H1 (cell line): ENCODE results near the gene NR3C1. TPM values are rescaled to one million over a fixed set of nuclear protein-coding genes. Genes with fewer than 3 reads are reported as not detected.

Experiments
- CTCF ChIA-PET: fragments of 300-600 bp; sonication (Branson Sonifier 250); formaldehyde crosslinking; loops from one replicate; lab custom pipeline; 2021; ENCODE audit not compliant: partially characterized antibody; lab: Charles Lee
- POLR2A ChIA-PET: fragments of 300-600 bp; sonication (Branson Sonifier 250); formaldehyde crosslinking; loops from one replicate; lab custom pipeline; 2021; ENCODE audit warnings: inconsistent platforms; ENCODE audit not compliant: partially characterized antibody; lab: Charles Lee
- DNase-seq, 2 experiments: peaks; one replicate each; pipeline versions ENCODE4 v3.0.0 to v3.0.0-alpha.2; 2010 to 2022; ENCODE audit warnings: low spot score in 2 of 2, low read depth in 1 of 2, mixed read lengths in 1 of 2
- FAIRE-seq: peaks from 2 replicates; lab custom pipeline; 2011; peaks lifted over from hg19 to GRCh38; lab: Jason Lieb, UNC
- H2AFZ ChIP-seq: 2 replicates; pipeline ENCODE4 v1.8.1; 2012; ENCODE audit warnings: low read length, inconsistent platforms
- H2AK5ac ChIP-seq: 2 replicates; pipeline ENCODE4 v1.6.1; 2013; ENCODE audit warnings: low read depth, low read length
- H2BK120ac ChIP-seq: replicated peaks from 2 replicates; pipeline ENCODE3; 2013; ENCODE audit warnings: low read depth, low read length, inconsistent platforms
- H2BK12ac ChIP-seq: 2 replicates; pipeline ENCODE4 v1.6.1; 2013; ENCODE audit warnings: low read depth, low read length
- H2BK15ac ChIP-seq: 2 replicates; pipeline ENCODE4 v1.6.1; 2013; ENCODE audit warnings: low read length
- H2BK20ac ChIP-seq: 2 replicates; pipeline ENCODE4 v1.6.1; 2013; ENCODE audit warnings: low read length
- H2BK5ac ChIP-seq: 2 replicates; pipeline ENCODE4 v1.6.1; 2013; ENCODE audit warnings: low read depth, low read length
- H3K14ac ChIP-seq: 2 replicates; pipeline ENCODE4 v1.6.1; 2013; ENCODE audit warnings: inconsistent platforms; ENCODE audit not compliant: insufficient read length
- H3K18ac ChIP-seq: 2 replicates; pipeline ENCODE4 v1.6.1; 2013; ENCODE audit warnings: low read length; ENCODE audit errors: extremely low read depth
- H3K23ac ChIP-seq: 2 replicates; pipeline ENCODE4 v1.6.1; 2013; ENCODE audit warnings: inconsistent platforms; ENCODE audit not compliant: insufficient read length
- H3K23me2 ChIP-seq: 2 replicates; pipeline ENCODE4 v1.6.1; 2013; ENCODE audit warnings: low read depth, low read length
- H3K27ac ChIP-seq: 2 replicates; pipeline ENCODE4 v1.6.1; 2011; ENCODE audit warnings: low read depth, low read length, inconsistent platforms
- H3K27me3 ChIP-seq, 4 experiments: replicated peaks in 1 of 4; 1 replicate in 1 of 4; 2 replicates in 3 of 4; pipeline versions ENCODE4 v1.6.1 to v1.8.1; 2011 to 2013; ENCODE audit warnings: low read length in 3 of 4, mild to moderate bottlenecking in 3 of 4, inconsistent platforms in 2 of 4, mixed read lengths in 2 of 4, moderate library complexity in 1 of 4; ENCODE audit not compliant: control insufficient read depth in 3 of 4, insufficient read depth in 3 of 4; ENCODE audit errors: extremely low read depth in 1 of 4
- H3K36me3 ChIP-seq, 4 experiments: 2 replicates each; pipeline versions ENCODE4 v1.6.1 to v1.8.1; 2011 to 2013; ENCODE audit warnings: mild to moderate bottlenecking in 4 of 4, low read length in 3 of 4, moderate library complexity in 2 of 4, control low read depth in 1 of 4, inconsistent platforms in 1 of 4; ENCODE audit not compliant: insufficient read depth in 4 of 4, control insufficient read depth in 2 of 4
- H3K4ac ChIP-seq: replicated peaks from 2 replicates; pipeline ENCODE3; 2013; ENCODE audit warnings: low read length, low read depth, mixed read lengths, inconsistent platforms; ENCODE audit not compliant: insufficient read length
- H3K4me1 ChIP-seq, 4 experiments: replicated peaks in 1 of 4; 1 replicate in 1 of 4; 2 replicates in 3 of 4; pipeline versions ENCODE4 v1.6.1 to v1.8.1; 2011 to 2013; ENCODE audit warnings: low read length in 3 of 4, inconsistent platforms in 2 of 4, mixed read lengths in 1 of 4; ENCODE audit not compliant: insufficient read depth in 4 of 4, control insufficient read depth in 3 of 4
- H3K4me2 ChIP-seq, 2 experiments: 2 replicates each; pipeline versions ENCODE4 v1.6.1 to v1.8.1; 2011 to 2013; ENCODE audit warnings: low read depth in 2 of 2, low read length in 2 of 2, control low read depth in 1 of 2, inconsistent platforms in 1 of 2, mild to moderate bottlenecking in 1 of 2; ENCODE audit not compliant: insufficient read depth in 1 of 2
- H3K4me3 ChIP-seq, 4 experiments: fragments of 200-600, 300-600 bp in 1 of 4; sonication (generic), shearing (Covaris generic), sonication (Bioruptor Twin) in 1 of 4; 2 replicates each; pipeline versions ENCODE4 v1.5.1 to v1.8.1; 2011 to 2016; ENCODE audit warnings: low read length in 4 of 4, low read depth in 3 of 4, control low read depth in 2 of 4, inconsistent platforms in 2 of 4, mild to moderate bottlenecking in 2 of 4, mixed read lengths in 1 of 4, moderate library complexity in 1 of 4; ENCODE audit not compliant: insufficient read depth in 2 of 4; ENCODE audit errors: extremely low read depth in 1 of 4
- H3K56ac ChIP-seq: replicated peaks from 2 replicates; pipeline ENCODE3; 2013; ENCODE audit warnings: low read depth, mild to moderate bottlenecking, mixed read lengths, low read length, inconsistent platforms; ENCODE audit not compliant: insufficient read length
- H3K79me1 ChIP-seq: 2 replicates; pipeline ENCODE4 v1.6.1; 2013; ENCODE audit warnings: low read depth, low read length, control low read depth
- H3K79me2 ChIP-seq, 2 experiments: 2 replicates each; pipeline versions ENCODE4 v1.6.1 to v1.8.1; 2012 to 2013; ENCODE audit warnings: low read length in 2 of 2, mild to moderate bottlenecking in 2 of 2, inconsistent platforms in 1 of 2; ENCODE audit not compliant: insufficient read depth in 2 of 2, control insufficient read depth in 1 of 2
- H3K9ac ChIP-seq, 4 experiments: replicated peaks in 1 of 4; 1 replicate in 1 of 4; 2 replicates in 3 of 4; pipeline versions ENCODE4 v1.6.1 to v1.8.1; 2011 to 2013; ENCODE audit warnings: low read depth in 3 of 4, low read length in 3 of 4, control low read depth in 2 of 4, mild to moderate bottlenecking in 2 of 4, moderate library complexity in 2 of 4, inconsistent platforms in 1 of 4; ENCODE audit errors: extremely low read depth in 1 of 4
- H3K9me3 ChIP-seq, 2 experiments: 2 replicates each; pipeline versions ENCODE4 v1.6.1 to v1.8.1; 2012 to 2013; ENCODE audit warnings: mild to moderate bottlenecking in 2 of 2, moderate library complexity in 2 of 2, control low read depth in 1 of 2, inconsistent platforms in 1 of 2, low read depth in 1 of 2, low read length in 1 of 2, mixed read lengths in 1 of 2; ENCODE audit not compliant: insufficient read depth in 2 of 2
- H4K20me1 ChIP-seq, 2 experiments: replicated peaks in 1 of 2; 2 replicates each; pipeline versions ENCODE3 to v1.8.1; 2011 to 2013; ENCODE audit warnings: inconsistent platforms in 2 of 2, low read length in 2 of 2, mild to moderate bottlenecking in 1 of 2; ENCODE audit not compliant: insufficient read depth in 2 of 2, control insufficient read depth in 1 of 2
- H4K5ac ChIP-seq: 2 replicates; pipeline ENCODE4 v1.6.1; 2013; ENCODE audit warnings: low read length, low read depth, mixed read lengths, inconsistent platforms; ENCODE audit not compliant: insufficient read length
- H4K8ac ChIP-seq: 2 replicates; pipeline ENCODE4 v1.8.0; 2013; ENCODE audit warnings: mild to moderate bottlenecking, moderate library complexity, low read length, inconsistent platforms; ENCODE audit not compliant: insufficient read depth; ENCODE audit errors: extremely low read depth
- H4K91ac ChIP-seq: replicated peaks from 2 replicates; pipeline ENCODE3; 2013; ENCODE audit warnings: low read length, mixed read lengths, inconsistent platforms; ENCODE audit not compliant: insufficient read length
- CHD1 ChIP-seq: IDR thresholded peaks from 2 replicates; pipeline ENCODE4 v1.6.1; 2012; ENCODE audit warnings: low read depth, low read length, improper control_type of control experiment
- CTCF ChIP-seq, 3 experiments: IDR thresholded peaks; 1 replicate in 2 of 3; 2 replicates in 1 of 3; pipeline versions ENCODE4 v1.5.1 to v1.6.1; 2011; ENCODE audit warnings: low read length in 3 of 3, mild to moderate bottlenecking in 3 of 3, inconsistent platforms in 2 of 3, low read depth in 1 of 3, moderate library complexity in 1 of 3; ENCODE audit not compliant: insufficient read depth in 1 of 3; ENCODE audit errors: control extremely low read depth in 1 of 3
- EGR1 ChIP-seq: IDR thresholded peaks from 2 replicates; pipeline ENCODE4 v1.6.1; 2011; ENCODE audit warnings: low read depth, low read length, borderline replicate concordance
- EP300 ChIP-seq, 2 experiments: IDR thresholded peaks; 1 replicate in 1 of 2; 2 replicates in 1 of 2; pipeline ENCODE4 v1.6.1; 2011 to 2012; ENCODE audit warnings: low read depth in 2 of 2, low read length in 2 of 2, mild to moderate bottlenecking in 2 of 2, borderline replicate concordance in 1 of 2, inconsistent platforms in 1 of 2, moderate library complexity in 1 of 2
- EZH2 ChIP-seq: fragments of 200-600 bp; sonication (generic); IDR thresholded peaks from 2 replicates; pipeline ENCODE4 v1.7.1; 2012; ENCODE audit warnings: low read depth, mild to moderate bottlenecking, moderate library complexity, low read length, inconsistent platforms; ENCODE audit not compliant: severe bottlenecking
- MAFK ChIP-seq: IDR thresholded peaks from 2 replicates; pipeline ENCODE4 v1.6.1; 2012; ENCODE audit warnings: low read depth, mild to moderate bottlenecking, improper control_type of control experiment, low read length
- PHF8 ChIP-seq: fragments of 200-600 bp; sonication (generic); conservative IDR thresholded peaks from 2 replicates; pipeline ENCODE4 v1.7.1; 2012; ENCODE audit warnings: low read depth, mild to moderate bottlenecking, inconsistent platforms, low read length, moderate library complexity
- POU5F1 ChIP-seq: IDR thresholded peaks from 2 replicates; pipeline ENCODE4 v1.6.1; 2011; ENCODE audit warnings: low read depth, mild to moderate bottlenecking, low read length, moderate library complexity
- RNF2 ChIP-seq: fragments of 200-900, 300-1000 bp; sonication (generic); IDR thresholded peaks from 2 replicates; pipeline ENCODE4 v1.7.1; 2016; ENCODE audit warnings: borderline replicate concordance, low read depth, mild to moderate bottlenecking, antibody characterized with exemption, low read length; ENCODE audit not compliant: poor library complexity, severe bottlenecking; ENCODE audit errors: missing control alignments
- SP2 ChIP-seq: IDR thresholded peaks from 2 replicates; pipeline ENCODE4 v1.6.1; 2012; ENCODE audit warnings: mild to moderate bottlenecking, low read length, inconsistent platforms
- SUZ12 ChIP-seq: fragments of 200-600 bp; sonication (generic); IDR thresholded peaks from 2 replicates; pipeline ENCODE4 v1.6.1; 2012; ENCODE audit warnings: mild to moderate bottlenecking, inconsistent platforms, low read length, moderate library complexity, mixed read lengths
- WGBS, 2 experiments: shearing (Covaris generic) in 1 of 2; methylation state at CpG; one replicate each; pipeline versions ENCODE4 v1.1.6 to v1.1.7; 2013 to 2015; ENCODE audit warnings: low lambda C conversion rate in 2 of 2, mixed read lengths in 2 of 2, inconsistent platforms in 1 of 2, low coverage in 1 of 2, missing lambda C conversion rate in 1 of 2; ENCODE audit not compliant: insufficient replicate concordance in 2 of 2, insufficient coverage in 1 of 2, insufficient read length in 1 of 2; ENCODE audit errors: extremely low coverage in 1 of 2, missing lambda C conversion rate in 1 of 2; 5-methylcytosine and 5-hydroxymethylcytosine counted together
- polyA plus RNA-seq, 7 experiments: library from polyadenylated mRNA; depleted of rRNA in 3 of 7; stranded (reverse) in 5 of 7; unstranded in 2 of 7; fragments of >200 nt in 5 of 7; fragments of 200-250 nt in 2 of 7; gene quantifications; 1 replicate in 5 of 7; 2 replicates in 1 of 7; 4 replicates in 1 of 7; pipeline versions ENCODE4 v1.2.1 to v1.2.3, GENCODE V29; 2011 to 2013; ENCODE audit warnings: missing spikeins in 2 of 7, mixed read lengths in 2 of 7
- total RNA-seq: library from RNA; stranded (reverse); fragmentation: NEBNext Ultra II Directional; extraction: Animal tissue kit (Norgen Biotek cat#: 25700); gene quantifications from 2 replicates; pipeline ENCODE4 v1.2.1, GENCODE V29; 2021

NR3C1 gene
- total and polyA plus RNA-seq, 2 of the 8 experiments (the other 6 are each of a cell fraction or from before 2014, with no cell fraction given) = 1.7 to 5.4 TPM

GRCh38 chr5:143318833-143319232 lies 84.7 kb downstream of the NR3C1 start:
- H3K23ac ChIP-seq = no peak overlapping the region
- no peak overlapping the region for H4K8ac ChIP-seq
- no peaks in the 10 kb centered on the region for H3K27me3 ChIP-seq
- no peak overlapping the region for H3K56ac ChIP-seq
- H3K4me3 ChIP-seq = no peak overlapping the region
- no peak overlapping the region for H2BK5ac ChIP-seq
- H3K79me1 ChIP-seq = no peaks in the 10 kb centered on the region
- H2BK12ac ChIP-seq = no peak overlapping the region
- ChIA-PET CTCF (interaction anchor here (0.6 kb wide), 1 partner anchor 126 kb away, joined by 3 read pairs; no protein-coding TSS in a partner anchor), POLR2A (no interaction called here)
- no peak overlapping the region for H3K27ac ChIP-seq
- H4K20me1 ChIP-seq = no peaks in the 10 kb centered on the region
- no peaks in the 10 kb centered on the region for H3K79me2 ChIP-seq
- H2BK15ac ChIP-seq = no peak overlapping the region
- no peak overlapping the region for H2BK20ac ChIP-seq
- no peak overlapping the region for H3K18ac ChIP-seq
- H2BK120ac ChIP-seq = no peak overlapping the region
- DNase-seq (no peak), FAIRE-seq (no peak)
- no peak overlapping the region for H3K4me2 ChIP-seq
- H3K4me1 ChIP-seq = 0 out of 7 replicates have a peak, but pooled peaks cover 0 to 4% (median 0%) of the 10 kb centered on the region in 4 experiments
- H3K36me3 ChIP-seq = no peaks in the 10 kb centered on the region
- no peak overlapping the region for H4K5ac ChIP-seq
- H3K9me3 ChIP-seq = no peaks in the 10 kb centered on the region
- H2AFZ ChIP-seq = no peak overlapping the region
- H3K14ac ChIP-seq = no peak overlapping the region
- H3K4ac ChIP-seq = no peak overlapping the region
- no peaks in the 10 kb centered on the region; the same call in 1 of the 2 replicates for H3K23me2 ChIP-seq
- H2AK5ac ChIP-seq = no peak overlapping the region
- H3K9ac ChIP-seq = no peak overlapping the region
- H4K91ac ChIP-seq = no peak overlapping the region
- 87% methylated on average over 1 of the region's 1 CpG; no CpG with 5 or more reads in 1 of the 2 experiments for WGBS, 2 experiments
- TF ChIP-seq POU5F1 (no peak), PHF8 (no peak), SP2 (no peak), MAFK (no peak), EP300 (IDR thresholded peaks at IDR 0.05; ENCODE audit: borderline replicate concordance in 1 of 2, low read depth in 2 of 2, low read length in 2 of 2) (no peak), SUZ12 (no peak), EGR1 (no peak), CTCF (IDR thresholded peaks at IDR 0.05; ENCODE audit: control extremely low read depth in 1 of 3, insufficient read depth in 1 of 3, low read depth in 1 of 3, low read length in 3 of 3) (no peak), CHD1 (no peak), EZH2 (no peak), RNF2 (no peak)
